GM19043 (cell line): Measurements from ENCODE around the gene CALHM2.

Experiments used
- ATAC-seq: cut with Tn5 transposase; IDR thresholded peaks from one replicate; pipeline ENCODE4 v1.9.1; 2021; ENCODE audit warnings: low read depth; ENCODE audit not compliant: unreplicated experiment

Gene CALHM2

GRCh38 chr10:103476046-103476768, 24.0 kb upstream of the CALHM2 start:
- ATAC-seq = no peak

GRCh38 chr10:103475437-103475836, 23.3 kb upstream of the CALHM2 start:
- ATAC-seq = no peak

GRCh38 chr10:103474077-103474476, 21.9 kb upstream of the CALHM2 start:
- no peak for ATAC-seq

GRCh38 chr10:103473261-103473671, 21.1 kb upstream of the CALHM2 start:
- ATAC-seq = no peak

- ATAC-seq = no peak
Measured at GRCh38 chr10:103472005-103472404, 19.8 kb upstream of the CALHM2 start.

- peak; percentile 66 for ATAC-seq
Measured at GRCh38 chr10:103470761-103471653, 18.8 kb upstream of the CALHM2 start.

- no peak for ATAC-seq
Measured at GRCh38 chr10:103469201-103469600, 17.0 kb upstream of the CALHM2 start.

- ATAC-seq = no peak
Measured at GRCh38 chr10:103467406-103467805, 15.2 kb upstream of the CALHM2 start.

GRCh38 chr10:103466734-103467133, 14.6 kb upstream of the CALHM2 start:
- no peak for ATAC-seq

- ATAC-seq = no peak
Measured at GRCh38 chr10:103465411-103466179, 13.4 kb upstream of the CALHM2 start.

- no peak for ATAC-seq
Measured at GRCh38 chr10:103463499-103463898, 11.3 kb upstream of the CALHM2 start.

GRCh38 chr10:103459615-103460014, 7.4 kb upstream of the CALHM2 start:
- ATAC-seq = no peak

GRCh38 chr10:103458720-103459119, 6.5 kb upstream of the CALHM2 start, which contains the start of gene CALHM1:
CALHM1 (minus strand) TSS chr10:103458900; CDS start chr10:103458751, 149 bp downstream.
- ATAC-seq = no peak

- ATAC-seq = no peak
Measured at GRCh38 chr10:103457896-103458583, 5.9 kb upstream of the CALHM2 start.

GRCh38 chr10:103457176-103457712, 5.1 kb upstream of the CALHM2 start:
- ATAC-seq = no peak

- no peak for ATAC-seq
Measured at GRCh38 chr10:103456074-103456660, 4.0 kb upstream of the CALHM2 start.

GRCh38 chr10:103455235-103455634, 3.1 kb upstream of the CALHM2 start:
- no peak for ATAC-seq

- ATAC-seq = no peak
Measured at GRCh38 chr10:103454026-103454425, 1.9 kb upstream of the CALHM2 start.

- ATAC-seq = no peak
Measured at GRCh38 chr10:103452506-103453230, 498 bp upstream of the CALHM2 start.
